ENCODE data around the gene ZNF664. TPM values are rescaled to one million over a fixed set of nuclear protein-coding genes. Genes with fewer than 3 reads are reported as not detected.

ZNF664 gene
- total and polyA plus RNA-seq, 8 donors = 16.5 to 224 (median 59.3) TPM

DNA sequence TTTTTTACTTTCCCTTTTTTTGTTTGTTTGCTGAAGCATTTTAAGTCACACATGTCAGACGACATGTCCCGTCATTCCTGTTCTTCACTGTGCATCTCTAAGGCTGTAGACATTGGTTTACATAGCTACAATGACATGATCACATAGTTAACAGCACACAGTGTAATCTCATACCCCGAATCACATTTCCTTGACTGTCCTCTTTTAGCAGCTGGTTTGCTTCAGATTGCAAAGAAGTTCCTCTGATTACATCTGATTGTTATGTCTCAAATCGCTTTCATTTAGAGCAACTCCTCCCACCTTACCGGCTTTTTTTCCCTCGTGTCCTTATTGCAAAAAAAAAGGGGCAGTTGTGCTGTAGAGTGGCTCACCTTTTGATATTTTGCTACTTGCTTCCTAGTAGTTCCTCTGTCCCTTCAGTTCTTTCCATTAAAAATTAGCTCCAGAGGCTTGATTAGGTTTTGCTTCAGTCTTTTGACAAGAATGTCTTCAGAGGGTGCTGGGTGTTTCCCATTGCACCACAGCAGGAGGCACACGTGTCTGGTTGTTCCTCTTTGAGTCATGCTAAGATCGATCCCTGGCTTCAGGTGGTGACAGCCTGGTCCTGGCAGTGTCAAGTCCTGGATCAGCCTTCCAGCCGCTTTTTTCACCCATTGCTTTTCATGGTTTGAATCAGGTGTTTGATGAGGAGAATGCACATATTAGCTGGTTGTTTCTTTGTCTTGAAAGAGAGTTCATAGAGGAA lies 35.0 kb downstream of the ZNF664 start:
- Histone ChIP-seq H3K4me3 (no peak overlapping the region), H3K36me3 (peaks cover 19 to 77% (median 52%) of the 10 kb centered on the region in 4 donors), H3K4me1 (peaks cover 0 to 44% (median 10%) of the 10 kb centered on the region in 4 donors), H3K9me3 (no peaks in the 10 kb centered on the region), H3K27me3 (no peaks in the 10 kb centered on the region), H3K27ac (no peak overlapping the region)
- 52 to 64% (median 59%) methylated on average over 9 of the region's 9 CpGs for WGBS, 5 donors
- no peak for DNase-seq
- intact Hi-C loops (cut with DNase I; ENCODE audit: low total_unique reads) = no loop called here
- TF ChIP-seq, protein P1, sequence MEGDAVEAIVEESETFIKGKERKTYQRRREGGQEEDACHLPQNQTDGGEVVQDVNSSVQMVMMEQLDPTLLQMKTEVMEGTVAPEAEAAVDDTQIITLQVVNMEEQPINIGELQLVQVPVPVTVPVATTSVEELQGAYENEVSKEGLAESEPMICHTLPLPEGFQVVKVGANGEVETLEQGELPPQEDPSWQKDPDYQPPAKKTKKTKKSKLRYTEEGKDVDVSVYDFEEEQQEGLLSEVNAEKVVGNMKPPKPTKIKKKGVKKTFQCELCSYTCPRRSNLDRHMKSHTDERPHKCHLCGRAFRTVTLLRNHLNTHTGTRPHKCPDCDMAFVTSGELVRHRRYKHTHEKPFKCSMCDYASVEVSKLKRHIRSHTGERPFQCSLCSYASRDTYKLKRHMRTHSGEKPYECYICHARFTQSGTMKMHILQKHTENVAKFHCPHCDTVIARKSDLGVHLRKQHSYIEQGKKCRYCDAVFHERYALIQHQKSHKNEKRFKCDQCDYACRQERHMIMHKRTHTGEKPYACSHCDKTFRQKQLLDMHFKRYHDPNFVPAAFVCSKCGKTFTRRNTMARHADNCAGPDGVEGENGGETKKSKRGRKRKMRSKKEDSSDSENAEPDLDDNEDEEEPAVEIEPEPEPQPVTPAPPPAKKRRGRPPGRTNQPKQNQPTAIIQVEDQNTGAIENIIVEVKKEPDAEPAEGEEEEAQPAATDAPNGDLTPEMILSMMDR (IDR thresholded peaks at IDR 0.05) = no peak
- TF ChIP-seq POLR2A (IDR thresholded peaks at IDR 0.05) = no peak
- TF ChIP-seq POLR2AphosphoS5 (IDR thresholded peaks at IDR 0.05) = no peak
- no peak for TF ChIP-seq EP300 (IDR thresholded peaks at IDR 0.05)

DNA sequence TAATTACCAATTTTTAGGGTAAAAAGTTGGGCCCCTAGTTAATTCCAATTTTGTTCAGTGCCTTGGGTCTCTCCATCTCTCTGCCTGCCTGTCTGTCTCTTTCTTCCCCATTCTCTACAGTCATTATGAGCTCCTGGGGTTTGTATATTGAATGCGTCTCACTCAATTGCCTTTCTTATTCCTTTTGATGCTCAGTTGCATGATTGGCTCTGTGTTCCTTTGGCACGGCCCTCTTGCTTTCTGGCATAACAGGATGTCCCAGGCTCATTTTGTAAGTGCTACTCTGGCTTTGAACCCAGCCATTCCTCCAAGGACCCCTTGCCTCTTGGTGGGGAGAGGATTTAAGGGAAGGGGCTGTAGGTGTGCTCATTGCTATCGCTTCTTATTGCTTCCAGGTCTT lies 35.6 kb downstream of the ZNF664 start:
- Histone ChIP-seq H3K27me3 (no peaks in the 10 kb centered on the region), H3K9me3 (no peaks in the 10 kb centered on the region), H3K27ac (no peak overlapping the region), H3K4me3 (no peak overlapping the region), H3K36me3 (peaks cover 24 to 82% (median 58%) of the 10 kb centered on the region in 4 donors), H3K4me1 (peaks cover 0 to 40% (median 10%) of the 10 kb centered on the region in 4 donors)
- intact Hi-C loops (cut with DNase I; ENCODE audit: low total_unique reads) = no loop called here
- 80 to 85% (median 83%) methylated on average over 3 of the region's 3 CpGs for WGBS, 5 donors
- TF ChIP-seq EP300 (IDR thresholded peaks at IDR 0.05) (no peak), POLR2AphosphoS5 (IDR thresholded peaks at IDR 0.05) (no peak)
- TF ChIP-seq, protein P1 (IDR thresholded peaks at IDR 0.05) = no peak
- no peak for DNase-seq

DNA sequence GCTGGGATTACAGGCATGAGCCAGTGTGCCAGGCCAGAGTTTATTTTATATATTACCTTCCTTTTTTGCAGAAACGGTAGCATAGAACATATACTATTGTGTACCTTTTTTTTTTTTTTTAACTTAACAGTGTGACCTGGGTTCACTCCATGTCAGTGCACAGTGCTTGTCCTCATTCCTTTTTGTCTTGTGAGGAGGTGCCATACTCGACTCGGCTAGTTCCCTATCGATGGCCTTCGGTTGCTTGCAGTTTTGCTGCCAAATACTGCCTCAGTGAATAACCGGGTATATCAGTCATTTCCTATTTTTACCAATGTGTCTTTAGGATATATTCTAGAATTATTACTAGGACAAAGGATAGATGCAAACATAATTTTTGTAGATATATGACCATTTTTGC lies 36.8 kb downstream of the ZNF664 start:
- TF ChIP-seq POLR2AphosphoS5 (IDR thresholded peaks at IDR 0.05) (no peak), POLR2A (IDR thresholded peaks at IDR 0.05) (no peak), EP300 (IDR thresholded peaks at IDR 0.05) (no peak)
- TF ChIP-seq, protein P1 (IDR thresholded peaks at IDR 0.05) = no peak
- Histone ChIP-seq H3K27me3 (no peaks in the 10 kb centered on the region), H3K9me3 (no peaks in the 10 kb centered on the region), H3K36me3 (peaks cover 24 to 81% (median 61%) of the 10 kb centered on the region in 4 donors), H3K4me3 (no peak overlapping the region), H3K4me1 (peaks cover 0 to 32% (median 10%) of the 10 kb centered on the region in 4 donors), H3K27ac (no peak overlapping the region)
- intact Hi-C loops (cut with DNase I; ENCODE audit: low total_unique reads) = no loop called here
- 82 to 97% (median 90%) methylated on average over 6 of the region's 6 CpGs for WGBS, 5 donors
- DNase-seq = no peak

DNA sequence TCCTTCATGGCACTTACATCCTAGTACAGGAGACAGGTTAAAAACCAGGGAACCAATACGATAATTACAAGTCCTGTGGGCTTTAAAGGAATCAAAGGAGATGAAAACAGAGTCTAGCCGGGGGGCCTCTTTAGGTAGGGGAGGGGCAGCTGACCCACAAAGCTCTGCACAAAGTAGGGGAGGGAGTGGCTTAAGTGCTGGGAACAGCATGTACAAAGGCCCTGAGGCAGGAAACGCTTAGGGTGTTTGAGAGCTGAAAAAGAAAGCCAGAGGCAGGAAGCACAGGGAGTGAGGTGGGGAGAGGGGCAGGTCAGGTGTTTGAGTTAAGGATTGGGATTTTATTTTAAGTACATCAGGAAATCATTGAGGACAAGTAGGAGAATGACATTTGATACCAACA lies 37.7 kb downstream of the ZNF664 start:
- Histone ChIP-seq H3K36me3 (peaks cover 24 to 77% (median 59%) of the 10 kb centered on the region in 4 donors), H3K4me3 (no peak overlapping the region), H3K27ac (no peak overlapping the region), H3K27me3 (no peaks in the 10 kb centered on the region), H3K9me3 (no peaks in the 10 kb centered on the region), H3K4me1 (peaks cover 0 to 31% (median 10%) of the 10 kb centered on the region in 4 donors)
- 83 to 87% (median 84%) methylated on average over 3 of the region's 3 CpGs for WGBS, 5 donors
- intact Hi-C loops (cut with DNase I; ENCODE audit: low total_unique reads) = no loop called here
- DNase-seq = no peak
- TF ChIP-seq POLR2A (IDR thresholded peaks at IDR 0.05) = no peak
- TF ChIP-seq POLR2AphosphoS5 (IDR thresholded peaks at IDR 0.05) = no peak
- TF ChIP-seq, protein P1 (IDR thresholded peaks at IDR 0.05) = no peak
- TF ChIP-seq EP300 (IDR thresholded peaks at IDR 0.05) = no peak
